GM21717 (cell line): Measurements from ENCODE around the gene UPP1.

Experiments used
- ATAC-seq: cut with Tn5 transposase; IDR thresholded peaks from one replicate; pipeline ENCODE4 v1.9.1; 2021; ENCODE audit warnings: mild to moderate bottlenecking, moderate library complexity; ENCODE audit not compliant: unreplicated experiment

The UPP1 gene

DNA sequence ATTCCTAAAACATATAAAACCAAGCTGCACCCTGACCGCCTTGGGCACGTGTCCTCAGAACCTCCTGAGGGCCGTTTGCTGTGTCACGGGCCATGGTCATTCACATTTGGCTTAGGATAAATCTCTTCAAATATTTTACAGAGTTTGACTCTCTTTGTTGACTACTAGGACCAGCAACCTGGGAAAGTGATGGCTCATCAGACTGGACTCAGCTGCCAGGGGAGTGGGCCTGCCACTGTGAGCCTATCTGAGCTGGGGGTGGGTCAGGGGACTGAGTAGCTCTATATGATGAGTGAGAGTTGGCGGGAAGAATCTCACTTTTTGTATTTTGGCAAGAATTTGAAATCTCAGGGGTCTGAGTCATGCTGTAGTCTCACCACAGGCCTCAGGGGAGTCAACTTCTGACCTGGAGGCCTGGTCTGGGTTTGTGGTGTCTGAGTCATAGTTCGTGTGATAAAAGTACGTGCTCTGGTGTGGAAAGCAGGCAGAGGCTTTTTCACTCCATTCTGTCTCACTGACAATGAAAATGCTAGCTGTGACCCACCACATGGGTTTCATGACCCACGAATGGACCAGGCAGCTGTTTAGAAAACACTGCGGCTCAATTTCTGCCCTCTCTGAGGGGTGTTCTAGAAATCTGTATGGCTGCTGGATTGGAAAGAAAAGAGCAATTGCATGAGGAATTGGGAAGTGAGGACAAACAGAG, 4.2 kb upstream of the UPP1 start:
- ATAC-seq, result peak; percentile 69

DNA sequence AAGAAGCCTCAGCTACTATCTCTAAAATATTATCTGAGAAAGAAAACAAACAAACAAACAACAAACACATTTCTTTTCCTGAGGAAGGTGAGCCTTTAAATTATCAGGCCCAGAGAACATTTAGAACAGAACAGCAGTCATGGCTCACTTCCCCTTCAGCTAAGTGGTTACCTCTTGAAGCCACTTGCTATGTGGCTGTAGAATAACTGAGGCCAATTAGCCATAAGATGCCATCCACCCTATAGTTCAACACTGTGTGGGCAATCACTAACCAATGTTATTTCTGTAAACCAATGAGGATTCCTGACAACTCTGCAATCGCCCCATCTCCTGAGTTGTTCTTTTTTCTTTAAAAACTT, 3.7 kb upstream of the UPP1 start:
- ATAC-seq, result peak; percentile 11

DNA sequence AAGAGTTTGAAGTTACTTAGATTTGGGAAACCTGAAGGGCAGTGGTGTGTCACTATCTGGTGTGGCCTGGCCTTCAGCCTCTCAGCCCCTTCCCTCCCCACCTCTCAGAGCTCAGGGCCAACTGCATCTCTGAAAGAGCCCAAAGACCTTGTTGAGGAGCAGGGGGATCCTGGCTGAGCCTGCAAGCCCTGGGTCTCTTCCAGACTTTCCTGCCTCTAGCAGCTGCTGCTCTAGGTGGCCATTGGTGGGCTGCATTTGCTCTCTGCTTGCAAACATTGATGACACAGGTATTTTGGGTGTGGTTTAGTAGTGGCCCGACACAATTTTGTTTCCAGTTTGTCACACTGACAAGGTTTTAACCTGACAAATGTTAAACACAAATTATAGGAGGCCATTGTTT, 3.1 kb upstream of the UPP1 start:
- no peak for ATAC-seq

DNA sequence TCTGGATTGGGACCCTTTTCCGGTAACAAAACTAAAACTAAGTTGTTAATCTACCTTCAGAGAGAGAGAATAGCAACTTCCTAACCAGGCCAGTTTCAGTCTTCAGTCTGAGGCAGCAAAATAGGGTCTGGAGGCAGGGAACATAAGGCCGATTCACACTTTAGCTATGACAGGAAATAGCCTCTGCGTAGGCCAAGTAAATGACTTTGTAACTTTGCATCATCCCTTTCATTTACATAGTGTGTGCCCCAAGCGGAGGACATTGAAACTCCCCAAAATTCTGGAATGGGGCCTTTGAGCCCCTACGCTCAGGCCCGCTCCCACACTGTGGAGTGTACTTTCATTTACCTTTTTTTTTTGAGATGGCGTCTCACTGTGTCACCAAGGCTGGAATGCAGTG, 1.7 kb upstream of the UPP1 start:
- ATAC-seq, result no peak

DNA sequence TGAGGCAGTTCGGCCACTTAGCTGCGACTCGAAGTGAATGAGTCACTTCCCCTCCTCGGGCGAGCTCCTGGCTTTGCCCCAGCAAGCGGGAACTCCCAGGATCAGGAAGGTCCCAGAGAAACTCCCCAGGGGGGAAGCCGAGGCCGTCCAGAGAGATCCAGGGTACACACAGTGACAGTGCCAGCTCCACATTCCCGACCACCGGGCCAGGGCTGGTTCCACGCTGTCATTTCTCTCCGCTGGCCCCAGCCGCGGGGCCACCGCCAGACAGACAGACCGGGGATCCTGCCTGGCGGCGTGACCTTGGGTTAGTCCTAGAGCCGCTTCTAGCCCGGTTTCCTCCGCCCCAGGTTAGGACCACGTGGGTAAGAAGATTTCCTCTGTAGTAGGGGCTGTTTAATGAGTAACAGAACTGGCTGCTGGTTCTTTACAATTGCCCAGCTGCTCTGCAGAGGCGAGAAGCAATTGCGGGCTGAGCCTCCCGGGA, 463 bp upstream of the UPP1 start:
- ATAC-seq, result peak; percentile 58

DNA sequence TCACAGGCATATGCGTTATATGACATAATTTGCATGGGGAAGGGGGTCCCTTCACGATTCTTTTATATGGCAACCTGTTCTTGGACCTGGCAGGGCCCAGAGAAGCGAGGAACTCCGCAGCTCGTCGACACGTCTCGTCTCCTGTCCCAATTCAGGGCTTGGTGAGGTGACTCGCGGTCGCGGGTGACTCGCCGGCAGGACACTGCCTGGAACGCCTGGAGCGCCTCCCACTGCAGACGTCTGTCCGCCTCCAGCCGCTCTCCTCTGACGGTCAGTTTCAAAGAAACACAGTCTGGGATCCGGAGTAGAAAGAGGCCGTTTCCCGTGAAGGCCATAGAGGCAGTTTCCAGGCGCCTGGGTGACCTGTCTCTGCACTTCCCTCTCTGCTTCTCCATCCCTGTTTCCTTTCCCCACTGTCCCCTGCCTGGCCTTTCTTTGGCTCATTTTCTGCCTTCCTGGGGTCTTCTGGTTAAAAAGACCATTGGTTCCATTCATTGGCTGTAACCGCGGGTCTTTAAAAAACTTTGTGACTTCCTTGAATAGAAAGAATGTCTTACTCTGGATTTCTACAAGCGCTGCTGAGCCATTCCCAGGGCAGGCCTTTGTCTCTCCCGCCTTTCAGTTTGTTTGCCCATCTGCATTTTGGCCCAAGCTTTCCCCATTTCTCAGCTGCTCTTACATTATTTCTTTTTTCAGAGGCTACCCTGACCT, 1.2 kb downstream of the UPP1 start:
- ATAC-seq, result no peak

DNA sequence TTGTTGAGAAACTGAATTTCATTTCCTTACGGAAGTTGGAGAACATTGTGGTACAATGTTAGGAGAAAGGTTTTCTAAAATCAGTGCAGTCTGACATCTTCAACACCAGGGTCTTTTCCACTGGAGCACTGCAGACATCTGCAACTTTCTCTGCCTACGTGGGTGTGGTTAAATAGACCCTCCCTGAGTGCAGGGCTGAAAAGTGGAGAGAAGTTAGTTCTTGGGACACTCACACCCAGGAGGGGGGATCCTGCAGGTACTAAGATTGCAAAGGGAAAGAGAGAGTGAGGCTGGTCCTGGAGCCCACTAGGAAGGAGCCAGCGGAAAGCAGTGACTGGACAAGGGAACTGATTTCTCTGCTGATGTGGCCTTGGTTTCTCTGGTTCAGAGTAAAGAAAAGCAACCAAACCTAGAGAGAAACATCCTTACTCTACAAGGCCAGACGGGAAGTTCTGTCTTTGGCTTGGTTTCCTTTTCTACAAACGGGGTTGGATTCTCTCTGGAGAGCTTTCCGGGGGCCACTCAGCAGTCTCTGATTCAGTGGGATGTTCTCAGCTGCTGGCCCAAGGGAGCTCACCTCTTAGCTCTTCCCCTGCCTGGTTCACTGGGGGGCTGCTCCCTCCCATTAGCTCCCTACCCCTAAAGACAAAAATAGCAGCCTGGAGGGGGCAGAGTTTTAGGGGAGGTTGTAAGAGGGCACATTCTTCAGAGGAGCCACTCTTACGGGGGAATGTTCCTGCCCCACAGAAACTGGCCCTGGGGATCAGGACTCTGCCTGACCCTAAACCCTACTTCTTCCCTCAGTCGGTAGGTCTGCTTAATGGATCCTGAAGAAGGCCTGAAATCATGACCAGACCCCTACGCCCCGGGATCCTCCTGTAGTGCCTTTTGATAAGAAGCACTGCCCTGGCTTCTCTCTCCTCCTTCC, 2.7 kb downstream of the UPP1 start:
- ATAC-seq, result no peak

DNA sequence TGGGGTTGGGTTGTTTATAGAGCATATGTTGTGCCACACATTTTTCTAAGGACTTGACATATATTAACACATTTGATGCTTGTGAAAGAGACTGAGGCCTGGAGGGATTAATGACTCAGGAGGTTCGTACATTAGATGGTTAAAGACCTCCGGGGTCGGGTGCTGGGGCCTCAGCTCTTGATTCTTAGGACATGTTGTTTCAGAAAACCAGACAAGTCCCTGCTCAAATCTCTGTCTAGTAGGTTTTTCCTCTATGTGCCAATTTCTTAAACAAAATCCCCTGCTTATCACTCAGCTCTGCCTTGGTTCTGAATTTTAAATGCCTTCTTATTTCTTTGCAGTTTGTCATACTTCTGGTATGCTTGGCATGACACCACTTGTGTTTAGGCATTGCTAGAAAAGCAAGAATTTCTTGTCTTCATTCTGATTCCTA, 5.8 kb downstream of the UPP1 start:
- no peak for ATAC-seq

DNA sequence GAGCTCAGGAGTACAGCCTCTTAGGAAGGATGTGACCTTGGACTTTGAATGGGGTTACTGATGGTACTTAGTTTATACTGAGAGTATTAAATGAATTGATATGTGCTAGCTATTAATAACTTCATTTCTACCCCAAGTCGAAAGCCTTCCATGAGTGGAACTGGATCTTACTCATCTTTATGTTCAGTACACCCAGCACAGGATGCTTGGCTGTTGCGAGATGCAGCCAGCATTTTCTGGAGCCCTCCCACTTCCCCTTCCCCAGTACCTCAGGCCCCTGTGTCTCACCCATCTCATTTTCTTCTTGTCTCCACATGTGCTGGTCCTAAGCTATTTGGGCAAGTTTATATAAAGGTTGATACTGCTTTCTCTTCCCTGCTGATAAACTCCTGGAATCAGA, 7.2 kb downstream of the UPP1 start:
- no peak for ATAC-seq

DNA sequence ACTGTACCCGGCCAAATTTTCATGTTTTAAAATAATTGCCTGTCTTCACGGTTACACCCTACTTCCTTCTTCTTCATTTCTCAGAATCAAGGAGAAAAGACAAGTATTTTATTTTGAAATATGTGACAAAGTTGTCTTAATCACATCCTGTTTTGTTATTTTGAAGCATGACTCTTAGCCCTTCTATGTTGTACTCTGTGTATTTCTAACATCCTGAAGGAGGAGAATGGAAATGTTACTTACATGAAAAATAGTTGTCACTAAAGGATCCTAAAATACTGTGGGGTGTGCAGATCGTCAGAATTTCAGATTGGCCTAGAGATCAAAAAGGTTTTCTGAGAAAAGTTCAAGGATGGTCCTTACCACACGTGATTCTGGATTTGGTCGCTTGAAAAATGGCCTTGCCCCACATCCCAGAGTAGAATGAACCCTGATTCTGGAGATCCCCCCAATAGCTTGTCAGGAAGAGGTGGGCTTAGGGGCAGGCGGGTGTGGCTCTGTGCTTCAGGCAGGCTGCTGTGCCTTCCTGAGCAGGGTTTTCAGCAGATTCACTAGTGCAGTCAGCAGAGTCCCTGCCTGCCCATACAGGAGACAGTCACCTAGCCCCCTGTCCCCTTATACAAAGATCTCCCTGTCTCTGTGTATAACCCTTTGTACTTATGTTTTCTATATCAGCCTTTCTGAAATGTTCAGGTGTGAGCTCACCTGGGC, 8.6 kb downstream of the UPP1 start:
- no peak for ATAC-seq

DNA sequence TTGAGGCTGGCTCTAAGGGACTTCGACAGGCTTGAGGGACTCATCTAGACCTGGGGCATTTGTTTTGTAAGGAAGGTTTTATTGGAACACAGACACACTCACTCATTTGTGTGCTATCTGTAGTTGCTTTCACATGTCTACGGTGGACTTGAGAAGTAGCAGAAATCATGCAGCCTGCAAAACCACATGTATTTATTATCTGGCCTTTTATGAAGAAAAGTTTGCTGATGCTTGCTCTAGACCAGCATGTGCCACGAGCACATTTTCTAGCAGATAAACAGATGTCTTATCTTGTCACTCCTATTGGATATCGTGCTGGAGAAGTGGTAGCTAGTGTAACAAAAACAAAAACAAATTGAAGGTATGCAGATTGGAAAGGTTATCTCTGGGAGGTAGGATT, 9.8 kb downstream of the UPP1 start:
- ATAC-seq, result no peak

DNA sequence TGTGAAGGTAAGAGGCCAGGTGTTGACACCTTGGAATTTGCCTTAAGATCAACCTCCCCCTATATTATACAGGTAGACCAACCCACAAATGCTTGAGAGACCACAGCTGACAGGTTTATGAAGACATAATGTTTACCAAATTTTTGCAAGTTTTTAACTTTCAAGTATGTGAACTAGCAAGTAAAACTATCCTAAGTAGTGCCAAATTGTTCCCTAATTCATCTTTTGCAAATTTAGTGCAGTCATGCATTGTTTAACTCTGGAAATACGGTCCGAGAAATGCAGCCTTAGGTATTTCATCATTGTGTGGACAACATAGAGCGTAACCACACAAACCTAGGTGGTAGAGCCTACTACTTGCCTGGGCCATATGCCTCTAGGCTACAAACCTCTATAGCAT, 10.7 kb downstream of the UPP1 start:
- no peak for ATAC-seq

DNA sequence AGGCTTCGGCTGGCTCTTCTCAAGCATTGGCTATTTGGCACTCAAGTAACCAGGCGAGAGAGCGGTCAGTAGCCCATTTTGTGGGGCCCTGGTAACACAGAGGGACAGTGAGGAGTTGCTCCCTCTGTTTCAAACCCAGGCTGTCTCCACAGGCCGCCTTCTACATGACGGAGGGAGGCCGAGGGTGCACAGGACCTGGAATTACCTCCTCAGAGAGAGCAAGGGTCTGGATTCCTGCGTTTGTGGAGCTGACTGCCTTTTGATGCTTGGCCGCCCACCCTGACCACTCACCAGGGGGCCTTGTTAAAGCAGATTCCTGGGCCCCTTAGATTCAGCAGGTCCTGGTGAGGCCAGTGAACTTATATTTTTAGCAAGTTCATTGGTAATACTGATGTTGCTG, 12.3 kb downstream of the UPP1 start:
- ATAC-seq, result no peak

DNA sequence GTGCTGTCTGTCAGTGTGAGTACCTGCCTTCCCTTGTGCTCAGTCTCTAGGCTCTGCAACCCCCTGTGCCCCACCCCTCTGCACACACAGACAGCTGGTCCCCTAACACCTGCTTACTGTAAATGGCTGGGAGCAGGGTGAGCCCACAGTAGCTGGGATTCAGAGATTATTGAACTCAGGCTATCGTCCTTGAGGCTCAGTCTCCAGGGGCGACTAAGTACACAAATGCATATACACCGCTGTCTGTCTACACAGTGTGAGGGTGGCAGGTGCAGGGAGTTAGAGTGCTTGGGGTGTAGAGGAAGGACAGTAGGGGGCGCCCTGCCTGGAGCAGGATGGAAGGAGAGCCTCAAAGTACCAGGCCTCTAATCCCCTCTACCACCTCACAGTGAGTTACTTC, 12.9 kb downstream of the UPP1 start:
- no peak for ATAC-seq

DNA sequence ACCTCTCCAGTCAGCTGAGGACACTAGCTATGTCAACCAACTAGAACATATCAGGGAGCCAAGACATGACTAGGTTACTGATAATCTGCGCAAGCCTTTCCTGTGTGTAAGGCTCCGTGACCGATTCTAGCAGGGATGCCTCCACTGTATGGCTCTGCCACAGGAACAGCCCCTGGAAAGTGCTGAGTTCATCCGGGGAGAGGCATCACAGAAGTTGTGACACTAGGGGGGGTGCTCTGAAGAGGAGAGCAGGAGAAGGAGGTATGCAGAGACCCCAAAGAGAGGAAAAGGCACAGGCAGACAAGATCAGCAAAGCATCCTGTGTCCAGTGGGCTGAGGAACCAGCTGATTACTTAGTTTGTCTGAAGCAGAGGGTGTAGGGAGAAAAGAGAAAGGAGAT, 13.5 kb downstream of the UPP1 start:
- no peak for ATAC-seq

DNA sequence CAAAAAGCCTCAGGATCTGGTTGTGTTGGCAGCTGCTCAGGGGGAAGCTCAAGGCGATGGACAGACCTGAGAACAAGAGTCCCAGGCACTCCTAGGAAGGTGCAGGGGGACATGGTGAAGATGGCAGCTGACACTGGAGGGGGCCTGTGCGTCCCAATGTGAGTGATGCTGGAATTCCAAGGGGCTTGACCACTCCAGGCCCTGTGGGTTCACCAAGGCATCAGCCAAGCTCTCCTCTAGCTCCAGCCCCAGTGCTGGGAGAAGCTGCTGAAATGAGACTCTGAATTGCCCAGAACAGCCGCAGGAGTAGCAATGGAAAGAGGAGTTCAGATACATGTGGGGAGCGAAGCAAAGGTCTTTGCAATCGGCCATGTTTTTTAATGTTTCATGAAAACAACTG, 16.0 kb downstream of the UPP1 start:
- no peak for ATAC-seq

DNA sequence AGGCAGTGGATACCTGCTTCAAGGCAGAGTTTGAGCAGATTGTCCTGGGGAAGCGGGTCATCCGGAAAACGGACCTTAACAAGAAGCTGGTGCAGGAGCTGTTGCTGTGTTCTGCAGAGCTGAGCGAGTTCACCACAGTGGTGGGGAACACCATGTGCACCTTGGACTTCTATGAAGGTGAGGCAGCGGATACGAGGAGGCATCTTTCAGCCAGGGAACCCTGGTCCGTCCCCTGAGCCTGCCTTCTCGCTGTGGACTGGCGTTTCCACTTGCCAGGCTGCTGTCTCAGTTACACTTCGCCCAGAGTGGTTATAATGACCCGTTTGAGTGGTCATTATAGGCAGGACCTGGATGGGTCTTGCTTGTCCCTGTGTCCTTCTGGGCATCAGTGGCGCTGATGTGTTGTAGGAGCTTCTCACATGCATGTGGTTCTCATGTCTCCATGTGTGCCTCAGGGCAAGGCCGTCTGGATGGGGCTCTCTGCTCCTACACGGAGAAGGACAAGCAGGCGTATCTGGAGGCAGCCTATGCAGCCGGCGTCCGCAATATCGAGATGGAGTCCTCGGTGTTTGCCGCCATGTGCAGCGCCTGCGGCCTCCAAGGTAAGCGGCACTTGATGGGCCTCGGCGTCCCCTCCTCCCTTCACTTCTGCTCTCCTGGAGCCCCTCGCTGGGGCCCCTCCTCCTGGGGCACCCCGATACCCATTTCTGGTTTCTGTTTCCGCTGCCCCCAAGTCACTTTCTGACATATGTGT, 18.0 kb downstream of the UPP1 start:
- ATAC-seq, result no peak

DNA sequence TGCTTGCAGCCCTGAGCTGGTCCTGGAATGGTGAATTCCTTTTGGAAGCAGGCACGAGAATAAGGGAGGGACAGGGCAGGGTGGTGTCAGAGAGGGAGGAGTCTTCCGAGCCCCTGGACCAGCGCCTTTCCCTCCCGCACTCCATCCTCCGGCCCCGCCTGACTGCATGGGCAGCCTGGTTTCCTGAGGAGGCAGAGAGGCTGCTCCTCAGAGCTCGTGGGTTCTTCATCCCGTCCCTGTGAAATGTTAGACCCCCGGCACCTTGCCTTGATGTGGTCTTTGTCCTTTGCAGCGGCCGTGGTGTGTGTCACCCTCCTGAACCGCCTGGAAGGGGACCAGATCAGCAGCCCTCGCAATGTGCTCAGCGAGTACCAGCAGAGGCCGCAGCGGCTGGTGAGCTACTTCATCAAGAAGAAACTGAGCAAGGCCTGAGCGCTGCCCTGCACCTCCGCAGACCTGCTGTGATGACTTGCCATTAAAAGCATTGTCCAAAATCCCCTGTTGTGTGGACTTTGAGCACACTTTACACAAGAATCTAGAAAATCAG, 18.9 kb downstream of the UPP1 start:
- no peak for ATAC-seq

DNA sequence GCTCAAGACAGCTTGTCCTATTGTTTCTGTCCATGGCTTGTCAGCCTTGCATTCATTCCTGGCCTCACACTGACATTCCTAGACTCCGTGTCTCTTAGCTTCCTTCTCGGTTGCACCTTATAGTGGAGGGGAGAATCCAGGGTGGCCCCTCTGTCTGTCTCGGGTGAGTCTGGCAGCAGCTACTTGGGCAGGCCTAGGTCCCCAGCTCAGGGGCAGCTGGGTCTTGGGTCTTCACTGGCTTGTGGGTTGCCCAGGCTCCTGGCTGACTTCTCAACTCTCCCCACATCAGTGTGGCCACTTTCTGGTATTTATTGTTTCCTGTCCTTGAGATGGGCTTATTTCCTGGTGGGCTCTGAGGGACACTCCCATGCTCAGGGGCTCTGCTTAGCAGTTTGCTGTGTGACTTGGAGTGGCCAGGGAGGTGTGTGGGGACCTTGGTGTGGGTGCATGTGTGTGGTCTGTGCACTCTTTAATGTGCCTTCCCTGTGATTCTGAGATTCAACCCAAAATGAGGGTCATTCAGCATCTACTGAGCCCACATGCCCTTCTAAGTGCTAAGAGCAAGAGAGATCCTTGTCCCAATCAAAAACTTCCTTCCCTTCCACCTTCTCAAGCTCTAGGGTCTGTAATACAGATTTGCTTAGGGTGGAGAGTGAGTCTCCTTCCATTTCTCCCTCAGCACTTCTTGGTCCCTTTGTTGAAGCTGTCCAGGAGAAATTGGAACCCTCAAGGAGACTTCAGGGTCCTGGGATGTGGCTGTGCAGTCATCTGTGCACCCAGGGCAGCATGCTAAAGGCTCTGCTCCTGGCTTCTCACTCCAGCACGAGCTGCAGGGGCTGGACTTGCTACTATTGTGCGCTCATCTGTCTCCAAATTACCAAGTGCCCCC, 20.1 kb downstream of the UPP1 start:
- no peak for ATAC-seq
